Left colon (tissue), 2 donors: ENCODE measurements around the gene SBSN. TPM values are rescaled to one million over a fixed set of nuclear protein-coding genes. Genes with fewer than 3 reads are reported as not detected.
A peak's percentile ranks its signal among the peaks of the same experiment; 100 is the strongest.

ENCODE experiments used
- ATAC-seq: fragments of 200-7000 bp; cut with Tn5 transposase; one replicate; pipeline ENCODE4 v1.9.1; 2020; ENCODE audit warnings: mild to moderate bottlenecking, moderate library complexity
- DNase-seq, 2 donors: peaks; one replicate each; pipeline ENCODE4 v3.0.0-alpha.2; 2020
- intact Hi-C, 2 donors: fragments of 100-400 bp; cut with DNase I in 1 of 2; cut with micrococcal nuclease in 1 of 2; formaldehyde crosslinking; loops; one replicate each; pipeline versions ENCODE4 v1.11.2 to v1.14.0; 2022; cut with DNase I, micrococcal nuclease
- total RNA-seq, 2 donors: library from RNA; stranded (reverse); fragmentation: NEBNext Ultra II Directional; extraction: Animal tissue kit (Norgen Biotek cat#: 25700); gene quantifications; one replicate each; pipeline ENCODE4 v1.2.1, GENCODE V29; 2021
- donor health status: DM: no; HTN: no; CAD: no.
- donor health status: DM: yes; HTN: yes; CAD: no.

The SBSN gene
- total RNA-seq, 2 donors from 2014 or later, result not detected

DNA sequence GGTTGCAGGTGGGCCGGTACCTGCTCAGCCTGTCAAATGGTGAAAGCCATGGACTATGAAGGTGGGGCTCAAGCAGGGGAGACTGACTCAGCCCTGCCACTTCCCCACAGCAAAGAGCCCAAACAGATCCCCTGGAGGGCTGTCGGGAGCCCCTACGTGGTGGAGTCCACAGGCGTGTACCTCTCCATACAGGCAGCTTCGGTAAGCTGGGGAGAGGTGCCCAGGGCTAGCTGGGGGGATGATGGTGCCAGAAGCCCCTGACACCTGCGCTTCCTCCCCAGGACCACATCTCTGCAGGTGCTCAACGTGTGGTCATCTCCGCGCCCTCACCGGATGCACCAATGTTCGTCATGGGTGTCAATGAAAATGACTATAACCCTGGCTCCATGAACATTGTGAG lies 14.1 kb upstream of the SBSN start:
- intact Hi-C loops, result loop anchor here in 1 of 2 donors (10.0 kb wide), 1 partner anchor 173 kb away; the partner anchor contains the start of gene KMT2B
- no peak for DNase-seq
- ATAC-seq, result no peak

DNA sequence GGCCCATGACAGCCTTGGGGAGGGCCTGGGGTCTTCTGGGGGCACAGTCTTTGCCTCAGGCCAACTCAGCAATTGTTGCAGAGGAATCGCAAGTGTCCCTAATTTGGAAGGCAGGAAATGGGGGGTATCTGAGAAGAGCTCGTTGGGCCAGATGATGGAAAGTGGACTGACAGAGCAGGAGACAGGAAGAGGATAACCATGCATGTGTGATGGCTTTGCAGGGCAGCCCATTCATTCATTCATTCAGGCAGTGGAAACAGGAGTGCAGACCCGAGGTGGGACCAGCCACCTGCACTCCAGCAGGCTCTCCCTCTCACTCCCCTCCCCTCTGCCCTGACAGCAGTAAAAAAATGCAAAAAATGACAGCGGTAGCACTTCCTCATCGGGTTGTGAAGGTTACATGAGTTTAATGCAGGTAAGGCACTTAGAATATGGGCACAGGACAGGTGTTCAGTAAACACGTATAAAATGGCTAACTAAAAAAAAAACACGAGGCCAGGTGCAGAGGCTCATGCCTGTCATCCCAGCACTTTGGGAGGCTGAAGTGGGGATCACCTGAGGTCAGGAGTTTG lies 12.3 kb upstream of the SBSN start:
- intact Hi-C loops, result loop anchor here in 1 of 2 donors (10.0 kb wide), 1 partner anchor 174 kb away; the partner anchor contains the start of gene KMT2B
- DNase-seq (no peak), ATAC-seq (no peak)

DNA sequence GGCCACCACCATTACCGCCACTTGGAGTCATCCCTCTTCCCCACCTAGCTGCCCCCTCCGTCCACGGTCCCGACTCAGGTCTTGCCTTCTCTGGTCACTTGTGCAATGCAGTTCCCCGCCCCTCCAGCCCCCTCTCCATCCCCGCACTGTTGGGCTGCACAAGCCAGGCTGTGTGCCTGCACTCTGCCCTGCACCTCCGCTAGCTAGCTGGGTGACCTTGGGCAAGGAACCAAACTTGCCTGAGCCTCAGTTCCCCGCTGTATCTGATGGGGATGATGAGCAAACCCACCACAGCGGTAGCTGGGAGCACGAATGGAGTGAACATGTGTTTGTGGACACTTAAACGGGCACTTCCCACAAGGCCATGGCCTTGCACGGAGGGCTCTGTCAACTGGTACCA lies 11.7 kb upstream of the SBSN start:
- no peak for ATAC-seq
- DNase-seq, result no peak
- intact Hi-C loops, result loop anchor here in 1 of 2 donors (10.0 kb wide), 1 partner anchor 175 kb away; the partner anchor contains the start of gene KMT2B

DNA sequence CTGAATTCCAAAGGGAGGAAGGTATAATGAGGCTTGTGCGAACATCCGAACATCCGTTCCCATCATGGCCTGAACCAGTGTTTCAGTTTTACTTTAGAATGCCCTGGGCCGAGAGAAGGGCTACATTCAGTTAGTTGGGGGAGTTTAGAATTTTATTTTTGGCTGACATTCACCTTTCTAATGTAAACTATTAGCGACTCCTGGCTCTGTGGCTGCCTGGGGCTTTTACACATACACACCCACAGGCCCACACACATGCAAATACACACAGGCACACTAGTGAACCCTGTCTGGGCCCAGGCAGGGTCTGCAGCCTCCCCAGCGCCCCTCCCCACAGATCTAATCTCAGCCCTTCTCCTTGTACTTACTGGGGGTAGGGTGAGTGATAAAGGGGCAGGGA lies 11.2 kb upstream of the SBSN start:
- DNase-seq (no peak), ATAC-seq (no peak)
- intact Hi-C loops, result no loop called here

DNA sequence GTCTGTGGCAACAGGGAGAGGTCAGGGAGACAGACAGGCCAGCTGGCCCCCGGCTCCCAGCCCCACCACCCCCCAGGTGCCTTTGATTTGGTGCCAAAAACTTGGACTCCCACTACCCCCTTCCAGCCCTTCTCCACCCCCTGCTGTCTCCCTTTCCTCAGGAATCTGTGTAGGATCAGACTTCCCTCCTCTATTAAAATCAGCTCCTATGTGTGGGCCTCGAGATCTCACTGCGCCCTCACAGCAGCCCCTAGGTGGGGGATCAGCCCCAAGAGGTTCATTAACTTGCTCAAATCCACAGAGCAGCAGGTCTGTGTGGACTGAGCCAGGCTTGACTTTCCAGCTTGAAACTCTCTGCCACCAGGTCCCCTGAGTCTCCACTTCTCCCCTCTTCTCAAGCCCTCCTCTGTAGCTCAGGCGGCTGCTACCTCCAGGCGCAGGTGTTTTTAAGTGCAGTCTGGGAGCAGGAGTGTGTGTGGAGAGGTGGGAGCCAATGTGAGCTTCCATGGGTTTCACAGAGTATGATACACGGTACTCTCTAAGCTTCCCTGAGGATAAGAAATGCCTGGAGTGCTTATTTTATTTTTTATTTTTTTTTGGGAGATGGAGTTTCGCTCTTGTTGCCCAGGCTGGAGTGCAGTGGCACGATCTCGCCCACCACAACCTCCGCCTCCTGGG lies 6.8 kb upstream of the SBSN start:
- ATAC-seq (no peak), DNase-seq (no peak)
- intact Hi-C loops, result no loop called here

DNA sequence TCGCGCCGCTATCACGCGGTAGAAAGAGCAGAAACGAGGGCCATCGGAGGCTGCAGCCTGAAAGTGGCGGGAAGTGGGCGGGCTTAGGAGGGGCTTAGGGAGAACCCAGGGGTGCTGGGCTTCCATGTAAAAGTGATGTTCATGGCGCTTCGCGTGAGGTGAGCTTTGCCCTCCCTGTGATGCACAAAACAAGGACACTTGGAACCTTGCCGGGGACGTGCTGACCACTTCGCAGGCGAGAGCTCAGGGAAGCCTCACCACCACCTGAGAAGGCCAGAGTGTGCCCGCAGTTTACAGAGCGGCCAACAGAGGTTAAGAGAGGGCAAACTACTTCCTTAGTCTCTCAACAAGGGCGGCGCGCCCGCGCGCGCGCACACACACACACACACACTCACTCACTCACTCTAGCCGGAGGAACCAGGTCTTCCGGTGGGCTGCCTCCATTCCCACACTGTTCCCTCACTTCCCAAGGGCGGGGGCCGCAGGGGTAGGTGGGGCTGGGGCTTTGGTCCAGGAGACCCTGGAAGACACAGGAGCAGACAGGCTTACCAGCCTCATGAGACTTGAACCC lies 5.8 kb upstream of the SBSN start:
- peak; percentile 71 for ATAC-seq
- DNase-seq, result peak in 1 of 2 donors; percentile 54
- intact Hi-C loops, result no loop called here

DNA sequence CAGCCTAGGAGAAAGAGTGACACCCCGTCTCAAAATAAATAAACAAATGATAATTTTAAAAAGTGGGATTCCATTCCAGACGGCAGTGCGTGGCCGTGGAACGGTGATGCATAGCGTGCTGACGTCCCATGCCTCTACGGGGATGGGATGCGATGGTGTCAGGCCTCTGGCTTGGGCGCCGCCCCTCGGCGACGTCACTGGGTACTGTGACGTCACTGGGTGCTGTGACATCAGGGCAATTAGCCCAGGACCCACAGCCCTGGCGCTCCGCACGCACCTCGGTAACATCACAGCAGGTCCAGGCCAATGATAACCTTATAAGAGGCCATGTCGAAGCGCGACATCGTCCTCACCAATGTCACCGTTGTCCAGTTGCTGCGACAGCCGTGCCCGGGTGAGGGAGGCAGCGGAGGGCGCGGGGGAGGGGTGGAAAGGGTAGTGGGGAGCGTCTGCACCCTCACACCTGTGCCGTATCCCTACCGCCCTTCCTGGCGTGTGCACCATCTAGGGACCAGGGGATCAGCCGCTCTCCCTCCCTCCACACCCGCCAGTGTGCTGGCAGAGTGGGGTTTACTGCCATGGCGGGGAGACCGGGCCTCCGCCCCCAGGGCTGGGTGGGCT lies 5.2 kb upstream of the SBSN start, which contains the start of gene GAPDHS:
TSS of gene GAPDHS (plus strand) at position 256 of the 621 bp plus-strand sequence. CDS start at position 328, 72 bp downstream.
- ATAC-seq (peak; percentile 18), DNase-seq (no peak)
- intact Hi-C loops, result no loop called here

DNA sequence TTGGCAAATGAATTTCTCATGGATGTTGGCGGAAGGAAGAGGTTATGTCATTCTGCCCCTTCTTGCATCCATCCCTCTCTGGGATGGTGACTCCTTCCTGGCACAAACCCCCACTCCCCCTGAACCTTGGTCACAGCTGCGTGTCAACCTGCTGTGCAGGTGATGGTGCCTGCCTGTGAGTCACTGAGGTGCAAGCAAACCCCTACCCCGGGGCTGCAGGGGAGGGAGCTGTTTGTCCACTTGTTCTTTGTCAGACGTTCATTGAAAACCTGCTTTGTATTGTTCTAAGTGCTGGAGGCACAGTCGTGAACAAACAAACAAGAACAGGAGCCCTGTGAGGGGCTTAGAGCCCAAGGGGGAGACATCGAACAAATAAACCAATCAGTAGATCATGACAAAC lies 3.2 kb upstream of the SBSN start:
- DNase-seq (no peak), ATAC-seq (no peak)
- intact Hi-C loops, result no loop called here

DNA sequence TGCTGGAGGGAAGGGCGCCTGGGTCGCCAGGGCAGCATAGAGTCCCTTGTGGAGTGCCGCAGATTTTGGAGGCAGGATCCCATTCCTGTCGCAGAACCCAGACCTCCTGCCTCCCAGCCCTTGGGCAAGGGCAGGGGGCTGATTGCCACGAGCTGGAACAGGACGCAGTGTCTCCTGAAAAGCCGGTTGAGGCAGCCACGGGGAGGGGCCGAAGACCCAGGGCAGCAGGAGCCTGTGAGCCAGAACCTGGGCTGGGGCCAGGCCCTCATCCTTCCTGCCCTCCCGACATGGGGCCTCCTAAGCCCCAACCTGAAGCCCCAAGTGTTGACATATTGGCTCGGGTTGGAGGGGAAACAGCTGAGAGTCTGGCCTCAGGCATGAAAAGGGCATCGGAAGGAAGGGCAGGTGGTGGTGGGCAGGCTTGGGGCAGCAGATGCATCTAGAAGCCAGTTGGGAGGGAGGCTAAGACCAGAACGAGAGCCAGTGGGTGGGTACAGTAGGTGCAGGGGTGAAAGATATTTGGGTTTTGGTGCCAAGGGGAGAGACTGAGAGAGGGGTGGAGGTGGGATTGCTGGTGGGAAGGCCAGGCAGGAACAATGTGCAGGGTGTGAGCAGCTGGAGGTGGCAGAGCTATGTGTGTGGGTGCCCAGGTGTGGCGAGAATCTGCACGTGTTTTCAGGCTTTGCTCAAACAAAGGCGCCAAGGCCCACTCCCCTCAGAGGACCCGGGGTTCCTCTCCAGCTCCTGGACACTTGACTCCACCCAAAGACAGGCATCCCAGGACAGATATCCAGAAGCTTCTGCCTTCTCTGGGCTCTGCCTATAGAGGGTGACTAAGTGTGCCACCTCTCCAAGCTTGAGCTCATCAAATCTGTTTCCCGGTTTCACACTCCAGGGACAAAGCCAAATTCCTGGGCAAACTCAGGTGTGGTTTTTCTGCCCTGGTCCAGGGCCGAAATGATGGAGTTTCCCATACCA lies 1.4 kb upstream of the SBSN start:
- DNase-seq, result no peak
- no peak for ATAC-seq
- intact Hi-C loops, result no loop called here

DNA sequence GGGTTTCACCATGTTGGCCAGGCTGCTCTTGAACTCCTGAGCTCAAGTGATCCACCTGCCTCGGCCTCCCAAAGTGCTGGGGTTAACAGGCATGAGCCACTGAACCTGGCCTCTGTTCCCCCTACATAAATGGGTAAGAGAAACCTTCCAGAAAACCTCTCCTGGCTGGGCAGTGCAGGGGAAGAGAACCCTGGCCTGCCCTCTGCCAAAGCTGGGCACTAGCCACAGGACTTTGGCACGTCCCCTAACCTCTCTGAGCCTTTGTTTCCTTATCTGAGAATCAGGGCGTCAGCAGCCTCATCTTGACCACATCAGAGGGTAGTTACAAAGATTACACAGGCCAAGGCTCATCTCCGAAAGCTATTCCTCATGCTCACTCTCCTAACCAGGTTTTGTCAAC lies 2.2 kb downstream of the SBSN start:
- DNase-seq (no peak), ATAC-seq (no peak)
- intact Hi-C loops, result no loop called here

DNA sequence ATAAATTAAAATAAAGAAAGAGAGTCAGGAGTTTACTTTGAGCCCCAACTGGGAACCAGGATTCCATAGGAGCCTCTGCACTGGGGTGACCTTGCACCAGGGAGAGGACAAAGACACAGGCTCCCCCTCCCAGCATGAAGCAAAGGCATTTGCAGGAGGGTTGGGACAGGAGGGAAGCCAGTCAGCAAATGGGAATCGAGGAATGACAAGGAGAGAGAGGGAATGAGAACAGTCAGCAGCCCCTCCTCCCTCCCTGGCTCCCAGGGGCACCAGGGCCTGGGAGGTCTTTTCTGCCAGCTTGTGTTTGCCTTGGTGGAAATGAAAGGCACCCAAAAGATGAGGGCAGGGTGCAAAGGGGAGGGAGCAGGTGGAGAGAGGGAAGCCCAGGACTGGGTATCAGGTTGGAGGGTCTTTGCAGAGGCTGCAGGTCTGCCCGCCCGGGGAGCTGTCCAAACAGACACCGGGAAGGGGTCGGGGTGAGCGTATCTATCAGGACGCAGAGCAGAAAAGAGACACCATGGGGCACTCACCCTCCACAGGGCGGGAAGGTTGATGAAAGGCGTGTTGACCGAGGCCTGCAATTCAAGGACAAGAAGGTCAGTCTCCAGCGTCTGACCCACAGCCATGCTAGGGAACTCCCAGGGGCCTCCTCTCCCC lies 3.8 kb downstream of the SBSN start:
- intact Hi-C loops, result no loop called here
- ATAC-seq, result no peak
- no peak for DNase-seq

DNA sequence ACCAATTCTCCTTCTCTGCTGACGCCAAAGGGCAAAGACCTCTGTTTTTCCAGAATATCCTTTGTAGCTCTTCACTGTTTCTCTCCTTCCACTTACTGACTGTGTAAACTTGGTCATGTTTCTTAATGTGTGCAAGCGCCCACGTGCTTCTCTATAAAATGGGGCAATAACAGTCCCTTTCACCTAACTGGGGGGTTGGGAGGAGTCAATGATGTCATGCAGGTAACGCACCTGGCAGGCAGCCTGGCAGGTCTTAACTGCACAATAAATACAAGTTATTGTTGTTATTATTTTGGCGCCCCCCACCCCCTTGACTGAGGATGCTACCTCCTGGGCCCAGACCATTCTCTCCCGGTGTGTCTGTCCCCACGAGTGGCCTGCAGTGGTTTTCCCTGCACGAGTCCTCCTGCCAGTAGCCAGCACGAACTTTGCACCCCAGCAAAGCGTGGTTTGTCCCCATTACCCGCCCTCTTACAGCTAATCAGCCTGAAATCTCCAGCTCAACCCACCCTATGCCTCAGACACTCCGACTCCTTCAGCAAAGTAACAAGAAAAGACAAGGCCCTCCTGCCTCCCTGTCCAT lies 5.3 kb downstream of the SBSN start:
- ATAC-seq, result peak; percentile 86
- DNase-seq, result peak in 1 of 2 donors; percentile 23

DNA sequence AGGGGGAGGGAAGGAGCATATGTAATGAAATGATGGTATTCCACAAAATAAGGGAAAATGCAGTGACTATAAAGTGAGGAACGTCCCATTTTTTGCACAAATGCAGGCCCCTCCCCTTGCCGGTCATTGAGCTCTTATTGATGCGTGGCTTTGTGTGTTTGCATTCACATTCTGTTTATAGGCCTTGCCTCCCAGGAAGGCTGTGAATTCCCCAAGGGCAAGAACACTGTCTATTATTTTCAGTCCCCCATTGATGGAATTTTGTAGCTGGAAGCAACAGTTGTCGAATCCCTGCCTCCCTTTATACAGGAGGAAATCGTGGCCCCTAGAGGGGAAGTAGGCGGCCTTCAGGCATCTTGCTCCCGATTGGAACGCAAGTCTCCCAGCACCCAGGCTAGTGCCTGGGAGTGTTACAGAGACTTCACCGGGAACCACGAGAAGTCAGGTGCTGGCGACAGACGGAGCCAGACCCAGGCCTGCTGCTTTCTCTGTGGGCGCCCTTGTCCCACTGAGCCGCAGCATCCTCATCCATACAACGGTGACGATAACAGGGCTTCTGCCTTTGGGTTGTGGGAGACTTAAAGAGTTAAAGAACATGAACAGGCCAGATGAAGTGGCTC lies 6.9 kb downstream of the SBSN start:
- intact Hi-C loops, result no loop called here
- no peak for ATAC-seq
- DNase-seq, result no peak

More for the DNA sequence above, 5.3 kb downstream of the SBSN start:
- intact Hi-C loops, result no loop called here

DNA sequence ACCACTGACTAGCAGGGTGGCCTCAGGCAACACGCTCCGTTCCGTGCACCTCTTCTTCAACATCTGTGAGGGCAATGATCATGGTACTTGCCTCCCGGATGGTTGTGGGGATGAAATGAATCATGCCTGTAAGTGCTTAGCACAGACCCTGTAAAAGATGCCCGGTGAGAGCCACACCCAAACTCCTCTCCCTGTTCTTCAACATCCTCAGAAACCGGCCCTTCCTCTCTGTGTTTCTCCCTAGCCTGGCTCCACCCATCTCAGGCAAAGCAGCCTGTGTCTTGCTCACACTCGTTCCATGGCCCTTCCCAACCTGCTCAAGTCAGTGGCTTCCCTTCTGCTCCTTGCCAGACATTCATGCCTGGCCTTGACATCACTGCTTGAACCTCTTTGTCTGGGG lies 8.8 kb downstream of the SBSN start:
- DNase-seq (no peak), ATAC-seq (peak; percentile 26)
- intact Hi-C loops, result no loop called here

DNA sequence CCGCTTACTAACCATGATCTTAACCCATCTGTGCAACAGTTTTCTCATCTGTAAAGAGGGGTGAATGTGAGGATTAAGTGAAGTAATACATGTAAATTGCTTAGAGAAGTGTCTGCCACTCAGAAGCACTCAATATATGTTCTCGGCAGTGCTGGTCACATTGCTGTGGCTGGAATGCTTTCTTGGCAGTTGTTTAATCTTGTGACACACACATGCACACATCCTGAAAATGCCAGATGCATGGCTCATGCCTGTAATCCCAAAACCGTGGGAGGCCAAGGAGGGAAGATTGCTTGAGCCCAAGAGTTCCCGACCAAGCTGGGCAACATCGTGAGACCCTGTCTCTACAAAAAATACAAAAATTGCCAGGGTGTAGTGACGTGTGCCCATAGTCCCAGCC lies 9.8 kb downstream of the SBSN start:
- intact Hi-C loops, result no loop called here
- ATAC-seq, result no peak

DNA sequence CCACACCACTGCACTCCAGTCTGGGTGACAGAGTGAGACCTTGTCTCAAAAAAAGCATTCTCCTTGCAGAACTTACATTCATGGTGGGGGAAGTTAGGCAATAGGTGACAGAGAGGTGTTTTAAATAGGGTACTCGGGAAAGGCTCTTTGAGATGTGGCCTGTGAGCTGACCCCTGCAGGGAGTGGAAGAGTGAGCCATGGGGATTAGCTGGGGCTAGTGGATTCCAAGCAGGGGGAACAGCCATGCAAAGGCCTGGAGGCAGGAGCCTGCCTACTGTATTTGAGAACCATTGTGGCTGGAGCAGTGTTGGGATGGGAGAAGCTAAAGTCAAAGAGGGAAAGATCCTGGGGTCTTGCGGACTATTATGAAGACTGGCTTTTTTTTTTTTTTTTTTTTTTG lies 10.8 kb downstream of the SBSN start:
- ATAC-seq (no peak), DNase-seq (no peak)
- intact Hi-C loops, result no loop called here

More for the DNA sequence above, 9.8 kb downstream of the SBSN start:
- no peak for DNase-seq

DNA sequence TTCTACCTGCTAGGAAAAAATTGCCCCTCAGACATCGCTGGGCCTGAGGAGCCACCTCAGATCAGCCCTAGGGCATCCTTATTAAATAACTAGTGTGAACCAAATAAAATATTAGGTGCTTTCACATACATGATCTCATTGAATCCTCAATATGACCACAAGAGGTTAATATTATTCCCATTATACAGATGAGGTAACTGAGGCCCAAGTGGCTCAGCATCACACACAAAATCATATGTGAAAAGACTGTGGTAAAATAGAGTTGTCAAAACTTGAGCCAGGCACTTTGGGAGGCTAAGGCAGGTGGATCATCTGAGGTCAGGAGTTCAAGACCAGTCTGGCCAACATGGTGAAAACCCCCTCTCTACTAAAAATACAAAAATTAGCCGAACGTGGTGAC lies 11.8 kb downstream of the SBSN start:
- intact Hi-C loops, result no loop called here
- no peak for DNase-seq
- ATAC-seq, result no peak
